Breast epithelium (tissue), 3 donors: ENCODE results near the gene RHBG.

Source experiments
- CTCF ChIP-seq, 3 donors: fragments of 450-650 bp; IDR thresholded peaks; one replicate each; pipeline ENCODE4 v1.5.1; 2016 to 2017; ENCODE audit warnings: antibody characterized with exemption in 3 of 3, mild to moderate bottlenecking in 3 of 3, moderate library complexity in 3 of 3
- POLR2A ChIP-seq: fragments of 450-650 bp; IDR thresholded peaks from one replicate; pipeline ENCODE4 v1.6.1; 2016; ENCODE audit warnings: antibody characterized with exemption, mild to moderate bottlenecking, moderate library complexity
- POLR2AphosphoS5 ChIP-seq, 3 donors: sonication (generic); formaldehyde crosslinking; IDR thresholded peaks; one replicate each; pipeline ENCODE4 v1.6.1; 2017; ENCODE audit warnings: antibody characterized with exemption in 3 of 3

DNA sequence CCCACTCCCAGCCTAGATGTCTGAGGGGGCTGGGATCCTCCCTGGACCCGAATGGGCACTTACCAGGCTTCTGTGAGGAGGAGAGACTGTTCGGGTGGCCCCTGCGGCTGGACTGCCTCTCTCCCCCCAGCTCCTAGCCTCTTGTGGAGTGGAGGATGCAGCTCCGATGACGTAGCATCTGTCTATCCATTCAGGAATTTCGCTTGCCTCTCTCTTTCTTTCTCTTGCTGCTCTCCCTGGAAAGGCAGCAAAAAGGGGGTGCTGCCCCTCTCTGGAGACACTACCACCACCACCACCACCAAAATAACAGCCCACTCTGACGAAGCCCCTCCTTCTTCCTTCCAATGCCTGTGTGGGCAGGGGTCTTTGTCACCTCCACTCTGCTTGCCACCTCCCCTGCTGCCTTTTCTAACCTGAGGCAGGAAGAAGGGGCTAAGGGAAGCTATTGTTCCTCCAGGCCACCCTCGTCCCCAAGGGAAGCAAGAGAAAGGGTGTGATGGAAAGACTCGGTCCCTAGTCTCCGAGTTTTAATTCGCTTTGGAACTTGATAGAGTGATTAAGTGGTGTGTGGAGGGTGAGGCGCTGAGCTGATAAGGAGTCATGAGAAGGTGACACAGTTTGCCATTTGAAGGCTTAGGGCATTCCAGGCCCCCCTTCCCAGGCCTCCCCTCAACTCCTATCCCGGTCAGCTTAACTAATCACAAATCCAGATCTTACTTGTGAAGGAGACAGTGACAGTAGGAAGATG is 60.5 kb downstream of the RHBG start:
- TF ChIP-seq CTCF (IDR thresholded peaks at IDR 0.05) (no peak), POLR2A (no peak), POLR2AphosphoS5 (IDR thresholded peaks at IDR 0.05) (no peak)
